IMR-90 (cell line): ENCODE data around the gene KCNT2.

Source experiments
- BHLHE40 ChIP-seq: fragments of 150-350 bp; IDR thresholded peaks from 2 replicates; pipeline ENCODE4 v1.6.1; 2016; ENCODE audit warnings: mild to moderate bottlenecking, low read depth, low read length
- MAFK ChIP-seq: IDR thresholded peaks from 2 replicates; pipeline ENCODE4 v1.6.1; 2012; ENCODE audit warnings: low read depth, low read length, improper control_type of control experiment
- MAZ ChIP-seq: IDR thresholded peaks from 2 replicates; pipeline ENCODE4 v1.6.1; 2012; ENCODE audit warnings: low read depth, mild to moderate bottlenecking, low read length, improper control_type of control experiment, moderate library complexity, borderline replicate concordance
- MXI1 ChIP-seq: IDR thresholded peaks from 2 replicates; pipeline ENCODE4 v1.6.1; 2012; ENCODE audit warnings: low read depth, mild to moderate bottlenecking, low read length, moderate library complexity, borderline replicate concordance
- POLR2A ChIP-seq: IDR thresholded peaks from 2 replicates; pipeline ENCODE4 v1.6.1; 2012; ENCODE audit warnings: mild to moderate bottlenecking, low read depth, low read length
- RAD21 ChIP-seq: IDR thresholded peaks from 2 replicates; pipeline ENCODE4 v1.6.1; 2012; ENCODE audit warnings: low read length, improper control_type of control experiment
- TF ChIP-seq, protein P1 (sequence below): conservative IDR thresholded peaks from 2 replicates; pipeline ENCODE4 v1.5.1; 2012; ENCODE audit warnings: mild to moderate bottlenecking, low read depth, low read length, improper control_type of control experiment
- TF ChIP-seq, protein P2 (sequence below): fragments of 150-350 bp; IDR thresholded peaks from 2 replicates; pipeline ENCODE4 v1.6.1; 2016; ENCODE audit warnings: low read depth, mild to moderate bottlenecking, low read length, moderate library complexity, borderline replicate concordance

DNA sequence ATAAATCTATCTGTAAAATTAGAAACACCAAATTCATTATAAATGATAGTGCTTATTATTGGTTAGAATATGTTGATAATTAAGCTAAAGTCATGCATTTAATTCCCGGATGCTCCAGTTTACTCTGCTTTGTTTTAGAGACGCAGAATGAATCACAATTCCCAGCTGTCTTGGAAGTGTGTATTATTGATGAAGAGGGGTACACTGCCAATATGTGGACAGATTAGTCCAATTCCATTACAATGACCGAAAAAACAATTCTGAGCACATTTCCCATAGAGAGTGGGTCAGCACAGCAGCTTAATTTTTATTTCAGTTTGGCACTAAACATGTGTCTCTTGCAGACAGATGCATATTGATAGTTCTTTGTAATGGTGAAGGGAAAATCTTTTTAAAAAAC, 146.7 kb downstream of the KCNT2 start:
- TF ChIP-seq POLR2A: no peak
- TF ChIP-seq, protein P1, sequence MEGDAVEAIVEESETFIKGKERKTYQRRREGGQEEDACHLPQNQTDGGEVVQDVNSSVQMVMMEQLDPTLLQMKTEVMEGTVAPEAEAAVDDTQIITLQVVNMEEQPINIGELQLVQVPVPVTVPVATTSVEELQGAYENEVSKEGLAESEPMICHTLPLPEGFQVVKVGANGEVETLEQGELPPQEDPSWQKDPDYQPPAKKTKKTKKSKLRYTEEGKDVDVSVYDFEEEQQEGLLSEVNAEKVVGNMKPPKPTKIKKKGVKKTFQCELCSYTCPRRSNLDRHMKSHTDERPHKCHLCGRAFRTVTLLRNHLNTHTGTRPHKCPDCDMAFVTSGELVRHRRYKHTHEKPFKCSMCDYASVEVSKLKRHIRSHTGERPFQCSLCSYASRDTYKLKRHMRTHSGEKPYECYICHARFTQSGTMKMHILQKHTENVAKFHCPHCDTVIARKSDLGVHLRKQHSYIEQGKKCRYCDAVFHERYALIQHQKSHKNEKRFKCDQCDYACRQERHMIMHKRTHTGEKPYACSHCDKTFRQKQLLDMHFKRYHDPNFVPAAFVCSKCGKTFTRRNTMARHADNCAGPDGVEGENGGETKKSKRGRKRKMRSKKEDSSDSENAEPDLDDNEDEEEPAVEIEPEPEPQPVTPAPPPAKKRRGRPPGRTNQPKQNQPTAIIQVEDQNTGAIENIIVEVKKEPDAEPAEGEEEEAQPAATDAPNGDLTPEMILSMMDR: no peak
- TF ChIP-seq MAFK: no peak
- no peak for TF ChIP-seq BHLHE40
- TF ChIP-seq MXI1: no peak
- no peak for TF ChIP-seq RAD21
- TF ChIP-seq MAZ: no peak
- TF ChIP-seq, protein P2, sequence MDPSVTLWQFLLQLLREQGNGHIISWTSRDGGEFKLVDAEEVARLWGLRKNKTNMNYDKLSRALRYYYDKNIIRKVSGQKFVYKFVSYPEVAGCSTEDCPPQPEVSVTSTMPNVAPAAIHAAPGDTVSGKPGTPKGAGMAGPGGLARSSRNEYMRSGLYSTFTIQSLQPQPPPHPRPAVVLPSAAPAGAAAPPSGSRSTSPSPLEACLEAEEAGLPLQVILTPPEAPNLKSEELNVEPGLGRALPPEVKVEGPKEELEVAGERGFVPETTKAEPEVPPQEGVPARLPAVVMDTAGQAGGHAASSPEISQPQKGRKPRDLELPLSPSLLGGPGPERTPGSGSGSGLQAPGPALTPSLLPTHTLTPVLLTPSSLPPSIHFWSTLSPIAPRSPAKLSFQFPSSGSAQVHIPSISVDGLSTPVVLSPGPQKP: no peak
